GM23338 (cell line): Measurements from ENCODE around the gene ANKRD65. TPM values are rescaled to one million over a fixed set of nuclear protein-coding genes. Genes with fewer than 3 reads are reported as not detected.

Experiments used
- ATAC-seq: fragments of 200-7000 bp; cut with Tn5 transposase; 3 replicates; pipeline ENCODE4 v1.9.1; 2020
- DNase-seq: peaks from one replicate; pipeline ENCODE4 v3.0.0-alpha.2; 2015; ENCODE audit warnings: low spot score
- H2AFZ ChIP-seq: fragments of 200-600 bp; sonication (generic); 2 replicates; pipeline ENCODE4 v1.8.0; 2016; ENCODE audit warnings: antibody characterized with exemption, mild to moderate bottlenecking, moderate library complexity
- H3F3A ChIP-seq: fragments of 200-600 bp; sonication (generic); replicated peaks from 2 replicates; pipeline ENCODE4 v1.8.0; 2017; ENCODE audit warnings: antibody characterized with exemption, mixed run types, low read depth
- H3K27ac ChIP-seq: fragments of 200-600 bp; sonication (generic); 2 replicates; pipeline ENCODE4 v1.6.1; 2016; ENCODE audit warnings: low read depth
- H3K27me3 ChIP-seq: fragments of 200-600 bp; sonication (generic); 2 replicates; pipeline ENCODE4 v1.8.0; 2016; ENCODE audit warnings: mild to moderate bottlenecking, mixed run types, moderate library complexity; ENCODE audit not compliant: insufficient read depth
- H3K36me3 ChIP-seq: fragments of 200-600 bp; sonication (generic); 2 replicates; pipeline ENCODE4 v1.8.0; 2016; ENCODE audit warnings: mild to moderate bottlenecking; ENCODE audit not compliant: insufficient read depth
- H3K4me1 ChIP-seq: fragments of 200-600 bp; sonication (generic); 2 replicates; pipeline ENCODE4 v1.8.0; 2016; ENCODE audit warnings: mild to moderate bottlenecking, moderate library complexity; ENCODE audit not compliant: insufficient read depth
- H3K4me2 ChIP-seq: fragments of 200-600 bp; sonication (generic); 2 replicates; pipeline ENCODE4 v1.7.1; 2017; ENCODE audit warnings: mixed run types
- H3K4me3 ChIP-seq: fragments of 200-600 bp; sonication (generic); 2 replicates; pipeline ENCODE4 v1.6.1; 2016; ENCODE audit warnings: mixed run types
- H3K79me2 ChIP-seq: fragments of 200-600 bp; sonication (generic); replicated peaks from 2 replicates; pipeline ENCODE4 v1.8.0; 2017; ENCODE audit warnings: mild to moderate bottlenecking; ENCODE audit not compliant: insufficient read depth
- H3K9me2 ChIP-seq: fragments of 200-600 bp; sonication (generic); 2 replicates; pipeline ENCODE4 v1.8.0; 2017; ENCODE audit not compliant: insufficient read depth
- H4K20me1 ChIP-seq: fragments of 200-600 bp; sonication (generic); replicated peaks from 2 replicates; pipeline ENCODE4 v1.8.0; 2017; ENCODE audit warnings: mild to moderate bottlenecking; ENCODE audit not compliant: insufficient read depth
- H3K27ac Mint-ChIP-seq: 2 replicates; pipeline ENCODE4 v1.8.0; 2020; ENCODE audit warnings: inconsistent platforms, mild to moderate bottlenecking, moderate library complexity, mixed read lengths
- H3K27me3 Mint-ChIP-seq: 3 replicates; pipeline ENCODE4 v1.8.0; 2022; ENCODE audit warnings: low read depth, mild to moderate bottlenecking, moderate library complexity, mixed read lengths, inconsistent platforms; ENCODE audit not compliant: insufficient read depth, poor library complexity
- H3K36me3 Mint-ChIP-seq: 3 replicates; pipeline ENCODE4 v1.8.0; 2021; ENCODE audit warnings: low read depth, mild to moderate bottlenecking, inconsistent platforms, moderate library complexity, mixed read lengths
- H3K4me1 Mint-ChIP-seq: 3 replicates; pipeline ENCODE4 v1.8.0; 2020; ENCODE audit warnings: mild to moderate bottlenecking, inconsistent platforms, mixed read lengths
- H3K4me3 Mint-ChIP-seq: 3 replicates; pipeline ENCODE4 v1.8.0; 2021; ENCODE audit warnings: moderate library complexity, mild to moderate bottlenecking, inconsistent platforms, mixed read lengths
- H3K9me3 Mint-ChIP-seq: 3 replicates; pipeline ENCODE4 v1.8.0; 2020; ENCODE audit warnings: moderate library complexity, mild to moderate bottlenecking, inconsistent platforms, mixed read lengths
- CREB1 ChIP-seq: fragments of 250-450 bp; sonication (Bioruptor Pico); IDR thresholded peaks from 2 replicates; pipeline ENCODE4 v1.5.0; 2020; ENCODE audit warnings: low read depth, mild to moderate bottlenecking, moderate library complexity
- EZH2 ChIP-seq: fragments of 200-600 bp; sonication (generic); IDR thresholded peaks from one replicate; pipeline ENCODE4 v1.8.0; 2017; ENCODE audit warnings: antibody characterized with exemption, mild to moderate bottlenecking, low read depth; ENCODE audit not compliant: unreplicated experiment
- EZH2phosphoT487 ChIP-seq: fragments of 200-600 bp; sonication (generic); IDR thresholded peaks from one replicate; pipeline ENCODE4 v1.8.1; 2018; ENCODE audit warnings: antibody characterized with exemption; ENCODE audit not compliant: unreplicated experiment
- JUNB ChIP-seq: IDR thresholded peaks from one replicate; pipeline ENCODE4 v1.6.1; 2016; ENCODE audit warnings: antibody characterized with exemption; ENCODE audit not compliant: unreplicated experiment
- NANOG ChIP-seq: IDR thresholded peaks from 2 replicates; pipeline ENCODE4 v1.6.1; 2016; ENCODE audit warnings: antibody characterized with exemption, borderline replicate concordance
- STAT1 ChIP-seq: IDR thresholded peaks from one replicate; pipeline ENCODE4 v1.6.1; 2016; ENCODE audit warnings: antibody characterized with exemption; ENCODE audit not compliant: unreplicated experiment
- ZNF114 ChIP-seq: fragments of 250-450 bp; sonication (Bioruptor Pico); IDR thresholded peaks from 2 replicates; pipeline ENCODE4 v1.5.0; 2020; ENCODE audit warnings: mild to moderate bottlenecking, moderate library complexity
- ZNF331 ChIP-seq: fragments of 250-450 bp; sonication (Bioruptor Pico); IDR thresholded peaks from 2 replicates; pipeline ENCODE4 v1.5.0; 2020; ENCODE audit warnings: low read depth, mild to moderate bottlenecking, moderate library complexity
- polyA plus RNA-seq: library from polyadenylated mRNA; unstranded; fragments of >200 nt; fragmentation: Nextera tagmentation; extraction: Ambion mirVana; gene quantifications from 2 replicates; pipeline ENCODE4 v1.2.1, GENCODE V29; 2016
- total RNA-seq: library from RNA; depleted of rRNA; stranded (reverse); fragments of >200 nt; shearing (Covaris generic); gene quantifications from 2 replicates; pipeline ENCODE4 v1.2.3, GENCODE V29; 2014
- TF ChIP-seq, protein P1 (sequence below): IDR thresholded peaks from one replicate; pipeline ENCODE4 v1.6.1; 2018; ENCODE audit warnings: antibody characterized with exemption; ENCODE audit not compliant: unreplicated experiment
- TF ChIP-seq, protein P2 (sequence below), 2 experiments: fragments of 200-600 bp in 1 of 2; sonication (generic) in 1 of 2; conservative IDR thresholded peaks; 2 replicates each; pipeline versions ENCODE4 v1.5.1 to v1.6.1; 2016 to 2017; ENCODE audit warnings: antibody characterized with exemption in 2 of 2, low read depth in 2 of 2, mild to moderate bottlenecking in 2 of 2, moderate library complexity in 1 of 2
- TF ChIP-seq, protein P3 (sequence below): fragments of 250-450 bp; sonication (Bioruptor Pico); IDR thresholded peaks from 2 replicates; pipeline ENCODE4 v1.5.0; 2020; ENCODE audit warnings: mild to moderate bottlenecking, moderate library complexity
- TF ChIP-seq, protein P4 (sequence below): IDR thresholded peaks from 2 replicates; pipeline ENCODE4 v1.6.1; 2016; ENCODE audit warnings: antibody characterized with exemption

The ANKRD65 gene
- total and polyA plus RNA-seq, 2 experiments from 2014 or later: 1.6 to 1.7 TPM

DNA sequence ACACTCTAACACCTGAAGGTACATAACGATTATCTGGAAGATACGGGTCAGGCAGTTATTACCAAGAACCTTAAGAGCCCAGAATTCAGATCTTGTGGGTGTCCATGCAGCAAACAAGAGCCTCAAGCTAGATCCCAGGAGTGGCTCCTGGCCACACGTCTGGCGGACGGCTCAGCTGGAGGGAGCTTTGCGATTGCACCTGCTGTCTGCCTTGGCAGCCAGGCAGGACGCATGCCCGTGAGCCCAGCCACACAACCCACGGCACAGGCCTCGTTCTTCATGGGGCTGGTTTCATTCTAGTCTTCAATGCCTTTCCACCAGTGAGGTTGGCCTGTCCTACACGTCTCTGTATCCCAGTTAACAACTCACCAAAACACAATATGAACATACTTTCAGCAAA lies 27.6 kb downstream of the ANKRD65 start:
- peaks cover 36% of the 10 kb centered on the region for H4K20me1 ChIP-seq
- H3K4me3 ChIP-seq: no peak overlapping the region
- TF ChIP-seq, protein P1, sequence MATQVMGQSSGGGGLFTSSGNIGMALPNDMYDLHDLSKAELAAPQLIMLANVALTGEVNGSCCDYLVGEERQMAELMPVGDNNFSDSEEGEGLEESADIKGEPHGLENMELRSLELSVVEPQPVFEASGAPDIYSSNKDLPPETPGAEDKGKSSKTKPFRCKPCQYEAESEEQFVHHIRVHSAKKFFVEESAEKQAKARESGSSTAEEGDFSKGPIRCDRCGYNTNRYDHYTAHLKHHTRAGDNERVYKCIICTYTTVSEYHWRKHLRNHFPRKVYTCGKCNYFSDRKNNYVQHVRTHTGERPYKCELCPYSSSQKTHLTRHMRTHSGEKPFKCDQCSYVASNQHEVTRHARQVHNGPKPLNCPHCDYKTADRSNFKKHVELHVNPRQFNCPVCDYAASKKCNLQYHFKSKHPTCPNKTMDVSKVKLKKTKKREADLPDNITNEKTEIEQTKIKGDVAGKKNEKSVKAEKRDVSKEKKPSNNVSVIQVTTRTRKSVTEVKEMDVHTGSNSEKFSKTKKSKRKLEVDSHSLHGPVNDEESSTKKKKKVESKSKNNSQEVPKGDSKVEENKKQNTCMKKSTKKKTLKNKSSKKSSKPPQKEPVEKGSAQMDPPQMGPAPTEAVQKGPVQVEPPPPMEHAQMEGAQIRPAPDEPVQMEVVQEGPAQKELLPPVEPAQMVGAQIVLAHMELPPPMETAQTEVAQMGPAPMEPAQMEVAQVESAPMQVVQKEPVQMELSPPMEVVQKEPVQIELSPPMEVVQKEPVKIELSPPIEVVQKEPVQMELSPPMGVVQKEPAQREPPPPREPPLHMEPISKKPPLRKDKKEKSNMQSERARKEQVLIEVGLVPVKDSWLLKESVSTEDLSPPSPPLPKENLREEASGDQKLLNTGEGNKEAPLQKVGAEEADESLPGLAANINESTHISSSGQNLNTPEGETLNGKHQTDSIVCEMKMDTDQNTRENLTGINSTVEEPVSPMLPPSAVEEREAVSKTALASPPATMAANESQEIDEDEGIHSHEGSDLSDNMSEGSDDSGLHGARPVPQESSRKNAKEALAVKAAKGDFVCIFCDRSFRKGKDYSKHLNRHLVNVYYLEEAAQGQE: no peak
- TF ChIP-seq, protein P2, sequence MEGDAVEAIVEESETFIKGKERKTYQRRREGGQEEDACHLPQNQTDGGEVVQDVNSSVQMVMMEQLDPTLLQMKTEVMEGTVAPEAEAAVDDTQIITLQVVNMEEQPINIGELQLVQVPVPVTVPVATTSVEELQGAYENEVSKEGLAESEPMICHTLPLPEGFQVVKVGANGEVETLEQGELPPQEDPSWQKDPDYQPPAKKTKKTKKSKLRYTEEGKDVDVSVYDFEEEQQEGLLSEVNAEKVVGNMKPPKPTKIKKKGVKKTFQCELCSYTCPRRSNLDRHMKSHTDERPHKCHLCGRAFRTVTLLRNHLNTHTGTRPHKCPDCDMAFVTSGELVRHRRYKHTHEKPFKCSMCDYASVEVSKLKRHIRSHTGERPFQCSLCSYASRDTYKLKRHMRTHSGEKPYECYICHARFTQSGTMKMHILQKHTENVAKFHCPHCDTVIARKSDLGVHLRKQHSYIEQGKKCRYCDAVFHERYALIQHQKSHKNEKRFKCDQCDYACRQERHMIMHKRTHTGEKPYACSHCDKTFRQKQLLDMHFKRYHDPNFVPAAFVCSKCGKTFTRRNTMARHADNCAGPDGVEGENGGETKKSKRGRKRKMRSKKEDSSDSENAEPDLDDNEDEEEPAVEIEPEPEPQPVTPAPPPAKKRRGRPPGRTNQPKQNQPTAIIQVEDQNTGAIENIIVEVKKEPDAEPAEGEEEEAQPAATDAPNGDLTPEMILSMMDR (conservative IDR thresholded peaks at IDR 0.05; ENCODE audit: low read depth in 2 of 2): no peak
- TF ChIP-seq, protein P3, sequence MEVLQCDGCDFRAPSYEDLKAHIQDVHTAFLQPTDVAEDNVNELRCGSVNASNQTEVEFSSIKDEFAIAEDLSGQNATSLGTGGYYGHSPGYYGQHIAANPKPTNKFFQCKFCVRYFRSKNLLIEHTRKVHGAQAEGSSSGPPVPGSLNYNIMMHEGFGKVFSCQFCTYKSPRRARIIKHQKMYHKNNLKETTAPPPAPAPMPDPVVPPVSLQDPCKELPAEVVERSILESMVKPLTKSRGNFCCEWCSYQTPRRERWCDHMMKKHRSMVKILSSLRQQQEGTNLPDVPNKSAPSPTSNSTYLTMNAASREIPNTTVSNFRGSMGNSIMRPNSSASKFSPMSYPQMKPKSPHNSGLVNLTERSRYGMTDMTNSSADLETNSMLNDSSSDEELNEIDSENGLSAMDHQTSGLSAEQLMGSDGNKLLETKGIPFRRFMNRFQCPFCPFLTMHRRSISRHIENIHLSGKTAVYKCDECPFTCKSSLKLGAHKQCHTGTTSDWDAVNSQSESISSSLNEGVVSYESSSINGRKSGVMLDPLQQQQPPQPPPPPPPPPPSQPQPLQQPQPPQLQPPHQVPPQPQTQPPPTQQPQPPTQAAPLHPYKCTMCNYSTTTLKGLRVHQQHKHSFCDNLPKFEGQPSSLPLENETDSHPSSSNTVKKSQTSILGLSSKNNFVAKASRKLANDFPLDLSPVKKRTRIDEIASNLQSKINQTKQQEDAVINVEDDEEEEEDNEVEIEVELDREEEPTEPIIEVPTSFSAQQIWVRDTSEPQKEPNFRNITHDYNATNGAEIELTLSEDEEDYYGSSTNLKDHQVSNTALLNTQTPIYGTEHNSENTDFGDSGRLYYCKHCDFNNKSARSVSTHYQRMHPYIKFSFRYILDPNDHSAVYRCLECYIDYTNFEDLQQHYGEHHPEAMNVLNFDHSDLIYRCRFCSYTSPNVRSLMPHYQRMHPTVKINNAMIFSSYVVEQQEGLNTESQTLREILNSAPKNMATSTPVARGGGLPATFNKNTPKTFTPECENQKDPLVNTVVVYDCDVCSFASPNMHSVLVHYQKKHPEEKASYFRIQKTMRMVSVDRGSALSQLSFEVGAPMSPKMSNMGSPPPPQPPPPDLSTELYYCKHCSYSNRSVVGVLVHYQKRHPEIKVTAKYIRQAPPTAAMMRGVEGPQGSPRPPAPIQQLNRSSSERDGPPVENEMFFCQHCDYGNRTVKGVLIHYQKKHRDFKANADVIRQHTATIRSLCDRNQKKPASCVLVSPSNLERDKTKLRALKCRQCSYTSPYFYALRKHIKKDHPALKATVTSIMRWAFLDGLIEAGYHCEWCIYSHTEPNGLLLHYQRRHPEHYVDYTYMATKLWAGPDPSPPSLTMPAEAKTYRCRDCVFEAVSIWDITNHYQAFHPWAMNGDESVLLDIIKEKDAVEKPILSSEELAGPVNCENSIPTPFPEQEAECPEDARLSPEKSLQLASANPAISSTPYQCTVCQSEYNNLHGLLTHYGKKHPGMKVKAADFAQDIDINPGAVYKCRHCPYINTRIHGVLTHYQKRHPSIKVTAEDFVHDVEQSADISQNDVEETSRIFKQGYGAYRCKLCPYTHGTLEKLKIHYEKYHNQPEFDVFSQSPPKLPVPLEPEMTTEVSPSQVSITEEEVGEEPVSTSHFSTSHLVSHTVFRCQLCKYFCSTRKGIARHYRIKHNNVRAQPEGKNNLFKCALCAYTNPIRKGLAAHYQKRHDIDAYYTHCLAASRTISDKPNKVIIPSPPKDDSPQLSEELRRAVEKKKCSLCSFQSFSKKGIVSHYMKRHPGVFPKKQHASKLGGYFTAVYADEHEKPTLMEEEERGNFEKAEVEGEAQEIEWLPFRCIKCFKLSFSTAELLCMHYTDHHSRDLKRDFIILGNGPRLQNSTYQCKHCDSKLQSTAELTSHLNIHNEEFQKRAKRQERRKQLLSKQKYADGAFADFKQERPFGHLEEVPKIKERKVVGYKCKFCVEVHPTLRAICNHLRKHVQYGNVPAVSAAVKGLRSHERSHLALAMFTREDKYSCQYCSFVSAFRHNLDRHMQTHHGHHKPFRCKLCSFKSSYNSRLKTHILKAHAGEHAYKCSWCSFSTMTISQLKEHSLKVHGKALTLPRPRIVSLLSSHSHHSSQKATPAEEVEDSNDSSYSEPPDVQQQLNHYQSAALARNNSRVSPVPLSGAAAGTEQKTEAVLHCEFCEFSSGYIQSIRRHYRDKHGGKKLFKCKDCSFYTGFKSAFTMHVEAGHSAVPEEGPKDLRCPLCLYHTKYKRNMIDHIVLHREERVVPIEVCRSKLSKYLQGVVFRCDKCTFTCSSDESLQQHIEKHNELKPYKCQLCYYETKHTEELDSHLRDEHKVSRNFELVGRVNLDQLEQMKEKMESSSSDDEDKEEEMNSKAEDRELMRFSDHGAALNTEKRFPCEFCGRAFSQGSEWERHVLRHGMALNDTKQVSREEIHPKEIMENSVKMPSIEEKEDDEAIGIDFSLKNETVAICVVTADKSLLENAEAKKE: no peak
- no peak for TF ChIP-seq CREB1 (CRISPR knock-in tag)
- TF ChIP-seq ZNF331 (CRISPR knock-in tag): no peak
- TF ChIP-seq, protein P4, sequence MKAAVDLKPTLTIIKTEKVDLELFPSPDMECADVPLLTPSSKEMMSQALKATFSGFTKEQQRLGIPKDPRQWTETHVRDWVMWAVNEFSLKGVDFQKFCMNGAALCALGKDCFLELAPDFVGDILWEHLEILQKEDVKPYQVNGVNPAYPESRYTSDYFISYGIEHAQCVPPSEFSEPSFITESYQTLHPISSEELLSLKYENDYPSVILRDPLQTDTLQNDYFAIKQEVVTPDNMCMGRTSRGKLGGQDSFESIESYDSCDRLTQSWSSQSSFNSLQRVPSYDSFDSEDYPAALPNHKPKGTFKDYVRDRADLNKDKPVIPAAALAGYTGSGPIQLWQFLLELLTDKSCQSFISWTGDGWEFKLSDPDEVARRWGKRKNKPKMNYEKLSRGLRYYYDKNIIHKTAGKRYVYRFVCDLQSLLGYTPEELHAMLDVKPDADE: no peak
- TF ChIP-seq NANOG: no peak
- no peak for TF ChIP-seq EZH2
- TF ChIP-seq EZH2phosphoT487: no peak
- TF ChIP-seq JUNB: no peak
- TF ChIP-seq ZNF114 (CRISPR knock-in tag): no peak
- TF ChIP-seq STAT1: no peak
- DNase-seq: no peak
- H3K4me2 ChIP-seq: no peak overlapping the region
- peaks cover 47% of the 10 kb centered on the region for H3F3A ChIP-seq
- ATAC-seq: no peak
- H3K36me3 ChIP-seq: peaks cover 79% of the 10 kb centered on the region
- H3K9me2 ChIP-seq: no peaks in the 10 kb centered on the region
- peaks cover 3% of the 10 kb centered on the region; the same call in 2 of the 3 replicates for H3K4me1 Mint-ChIP-seq
- H3K4me3 Mint-ChIP-seq: no peak overlapping the region
- H2AFZ ChIP-seq: no peak overlapping the region
- no peak overlapping the region for H3K27ac ChIP-seq
- no peaks in the 10 kb centered on the region for H3K9me3 Mint-ChIP-seq
- no peak overlapping the region for H3K27ac Mint-ChIP-seq
- H3K4me1 ChIP-seq: 0 out of 2 replicates have a peak, but pooled peaks cover 6% of the 10 kb centered on the region
- H3K27me3 Mint-ChIP-seq: peaks cover 4% of the 10 kb centered on the region
- no peaks in the 10 kb centered on the region for H3K27me3 ChIP-seq
- H3K36me3 Mint-ChIP-seq: peaks cover 91% of the 10 kb centered on the region
- peaks cover 57% of the 10 kb centered on the region for H3K79me2 ChIP-seq
